GM23338 (cell line): ENCODE results near the gene BBX. TPM values are rescaled to one million over a fixed set of nuclear protein-coding genes. Genes with fewer than 3 reads are reported as not detected.

Source experiments
- ATAC-seq: fragments of 200-7000 bp; cut with Tn5 transposase; 3 replicates; pipeline ENCODE4 v1.9.1; 2020
- DNase-seq: peaks from one replicate; pipeline ENCODE4 v3.0.0-alpha.2; 2015; ENCODE audit warnings: low spot score
- H2AFZ ChIP-seq: fragments of 200-600 bp; sonication (generic); 2 replicates; pipeline ENCODE4 v1.8.0; 2016; ENCODE audit warnings: antibody characterized with exemption, mild to moderate bottlenecking, moderate library complexity
- H3F3A ChIP-seq: fragments of 200-600 bp; sonication (generic); replicated peaks from 2 replicates; pipeline ENCODE4 v1.8.0; 2017; ENCODE audit warnings: antibody characterized with exemption, mixed run types, low read depth
- H3K27ac ChIP-seq: fragments of 200-600 bp; sonication (generic); 2 replicates; pipeline ENCODE4 v1.6.1; 2016; ENCODE audit warnings: low read depth
- H3K27me3 ChIP-seq: fragments of 200-600 bp; sonication (generic); 2 replicates; pipeline ENCODE4 v1.8.0; 2016; ENCODE audit warnings: mild to moderate bottlenecking, mixed run types, moderate library complexity; ENCODE audit not compliant: insufficient read depth
- H3K36me3 ChIP-seq: fragments of 200-600 bp; sonication (generic); 2 replicates; pipeline ENCODE4 v1.8.0; 2016; ENCODE audit warnings: mild to moderate bottlenecking; ENCODE audit not compliant: insufficient read depth
- H3K4me1 ChIP-seq: fragments of 200-600 bp; sonication (generic); 2 replicates; pipeline ENCODE4 v1.8.0; 2016; ENCODE audit warnings: mild to moderate bottlenecking, moderate library complexity; ENCODE audit not compliant: insufficient read depth
- H3K4me2 ChIP-seq: fragments of 200-600 bp; sonication (generic); 2 replicates; pipeline ENCODE4 v1.7.1; 2017; ENCODE audit warnings: mixed run types
- H3K4me3 ChIP-seq: fragments of 200-600 bp; sonication (generic); 2 replicates; pipeline ENCODE4 v1.6.1; 2016; ENCODE audit warnings: mixed run types
- H3K79me2 ChIP-seq: fragments of 200-600 bp; sonication (generic); replicated peaks from 2 replicates; pipeline ENCODE4 v1.8.0; 2017; ENCODE audit warnings: mild to moderate bottlenecking; ENCODE audit not compliant: insufficient read depth
- H3K9me2 ChIP-seq: fragments of 200-600 bp; sonication (generic); 2 replicates; pipeline ENCODE4 v1.8.0; 2017; ENCODE audit not compliant: insufficient read depth
- H4K20me1 ChIP-seq: fragments of 200-600 bp; sonication (generic); replicated peaks from 2 replicates; pipeline ENCODE4 v1.8.0; 2017; ENCODE audit warnings: mild to moderate bottlenecking; ENCODE audit not compliant: insufficient read depth
- H3K27ac Mint-ChIP-seq: 2 replicates; pipeline ENCODE4 v1.8.0; 2020; ENCODE audit warnings: inconsistent platforms, mild to moderate bottlenecking, moderate library complexity, mixed read lengths
- H3K27me3 Mint-ChIP-seq: 3 replicates; pipeline ENCODE4 v1.8.0; 2022; ENCODE audit warnings: low read depth, mild to moderate bottlenecking, moderate library complexity, mixed read lengths, inconsistent platforms; ENCODE audit not compliant: insufficient read depth, poor library complexity
- H3K36me3 Mint-ChIP-seq: 3 replicates; pipeline ENCODE4 v1.8.0; 2021; ENCODE audit warnings: low read depth, mild to moderate bottlenecking, inconsistent platforms, moderate library complexity, mixed read lengths
- H3K4me1 Mint-ChIP-seq: 3 replicates; pipeline ENCODE4 v1.8.0; 2020; ENCODE audit warnings: mild to moderate bottlenecking, inconsistent platforms, mixed read lengths
- H3K4me3 Mint-ChIP-seq: 3 replicates; pipeline ENCODE4 v1.8.0; 2021; ENCODE audit warnings: moderate library complexity, mild to moderate bottlenecking, inconsistent platforms, mixed read lengths
- H3K9me3 Mint-ChIP-seq: 3 replicates; pipeline ENCODE4 v1.8.0; 2020; ENCODE audit warnings: moderate library complexity, mild to moderate bottlenecking, inconsistent platforms, mixed read lengths
- EZH2 ChIP-seq: fragments of 200-600 bp; sonication (generic); IDR thresholded peaks from one replicate; pipeline ENCODE4 v1.8.0; 2017; ENCODE audit warnings: antibody characterized with exemption, mild to moderate bottlenecking, low read depth; ENCODE audit not compliant: unreplicated experiment
- EZH2phosphoT487 ChIP-seq: fragments of 200-600 bp; sonication (generic); IDR thresholded peaks from one replicate; pipeline ENCODE4 v1.8.1; 2018; ENCODE audit warnings: antibody characterized with exemption; ENCODE audit not compliant: unreplicated experiment
- POLR2AphosphoS5 ChIP-seq: IDR thresholded peaks from 2 replicates; pipeline ENCODE4 v1.6.1; 2016; ENCODE audit warnings: antibody characterized with exemption, low read depth
- REST ChIP-seq: IDR thresholded peaks from one replicate; pipeline ENCODE4 v1.6.1; 2018; ENCODE audit warnings: antibody characterized with exemption; ENCODE audit not compliant: unreplicated experiment
- STAT1 ChIP-seq: IDR thresholded peaks from one replicate; pipeline ENCODE4 v1.6.1; 2016; ENCODE audit warnings: antibody characterized with exemption; ENCODE audit not compliant: unreplicated experiment
- ZNF462 ChIP-seq: fragments of 250-450 bp; sonication (Bioruptor Pico); IDR thresholded peaks from 2 replicates; pipeline ENCODE4 v1.5.0; 2020; ENCODE audit warnings: mild to moderate bottlenecking, moderate library complexity
- polyA plus RNA-seq: library from polyadenylated mRNA; unstranded; fragments of >200 nt; fragmentation: Nextera tagmentation; extraction: Ambion mirVana; gene quantifications from 2 replicates; pipeline ENCODE4 v1.2.1, GENCODE V29; 2016
- total RNA-seq: library from RNA; depleted of rRNA; stranded (reverse); fragments of >200 nt; shearing (Covaris generic); gene quantifications from 2 replicates; pipeline ENCODE4 v1.2.3, GENCODE V29; 2014
- TF ChIP-seq, protein P1 (sequence below), 2 experiments: fragments of 200-600 bp in 1 of 2; sonication (generic) in 1 of 2; conservative IDR thresholded peaks; 2 replicates each; pipeline versions ENCODE4 v1.5.1 to v1.6.1; 2016 to 2017; ENCODE audit warnings: antibody characterized with exemption in 2 of 2, low read depth in 2 of 2, mild to moderate bottlenecking in 2 of 2, moderate library complexity in 1 of 2

The BBX gene
- total and polyA plus RNA-seq, 2 experiments from 2014 or later = 35.2 to 44.1 TPM

DNA sequence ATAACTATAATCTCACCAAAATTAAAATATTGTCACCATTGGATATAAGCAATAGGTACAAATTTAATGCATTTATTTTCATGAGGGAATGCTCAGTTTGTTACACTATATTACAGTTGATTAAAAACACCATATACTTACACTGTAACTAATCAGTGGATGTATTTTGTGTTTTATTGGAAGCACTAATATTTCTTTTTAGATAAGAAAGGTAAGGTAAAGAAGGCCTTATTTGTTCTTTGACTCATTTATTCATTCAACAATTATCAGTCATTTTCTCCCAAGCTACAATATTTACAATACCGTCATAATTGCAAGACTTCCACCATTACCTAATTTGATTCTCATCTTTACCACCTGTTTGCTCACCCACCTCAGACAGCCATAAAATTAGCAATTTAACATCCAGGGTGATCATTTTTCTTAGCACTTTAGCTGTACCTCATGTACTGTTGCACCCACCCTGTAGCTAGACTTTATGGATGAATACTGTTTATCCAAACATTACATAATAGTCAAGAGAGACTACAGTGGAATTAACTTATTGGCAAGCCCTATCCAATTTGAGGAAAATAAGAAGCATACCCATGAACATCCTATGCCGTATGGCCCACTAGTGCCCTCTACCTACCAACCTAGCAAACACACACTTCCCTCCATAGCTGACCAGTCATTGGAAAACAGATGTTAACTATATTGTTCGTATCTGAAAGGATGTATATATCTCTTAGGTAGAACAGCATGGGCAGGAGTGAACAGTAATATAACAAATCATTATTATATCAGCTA lies 229.6 kb downstream of the BBX start:
- Histone ChIP-seq H3F3A (no peaks in the 10 kb centered on the region), H3K27me3 (no peaks in the 10 kb centered on the region), H3K9me2 (no peaks in the 10 kb centered on the region), H3K36me3 (no peaks in the 10 kb centered on the region), H2AFZ (no peak overlapping the region), H3K4me3 (no peak overlapping the region), H3K79me2 (no peaks in the 10 kb centered on the region), H3K27ac (no peak overlapping the region), H4K20me1 (no peaks in the 10 kb centered on the region), H3K4me2 (no peak overlapping the region), H3K4me1 (no peaks in the 10 kb centered on the region)
- Mint-ChIP-seq H3K4me3 (no peak overlapping the region), H3K27ac (no peak overlapping the region), H3K27me3 (no peaks in the 10 kb centered on the region), H3K9me3 (no peaks in the 10 kb centered on the region), H3K36me3 (no peaks in the 10 kb centered on the region), H3K4me1 (peaks cover 6% of the 10 kb centered on the region)
- ATAC-seq = peak; percentile 97
- DNase-seq = peak; percentile 68
- no peak for TF ChIP-seq POLR2AphosphoS5
- no peak for TF ChIP-seq ZNF462
- no peak for TF ChIP-seq REST
- TF ChIP-seq, protein P1, sequence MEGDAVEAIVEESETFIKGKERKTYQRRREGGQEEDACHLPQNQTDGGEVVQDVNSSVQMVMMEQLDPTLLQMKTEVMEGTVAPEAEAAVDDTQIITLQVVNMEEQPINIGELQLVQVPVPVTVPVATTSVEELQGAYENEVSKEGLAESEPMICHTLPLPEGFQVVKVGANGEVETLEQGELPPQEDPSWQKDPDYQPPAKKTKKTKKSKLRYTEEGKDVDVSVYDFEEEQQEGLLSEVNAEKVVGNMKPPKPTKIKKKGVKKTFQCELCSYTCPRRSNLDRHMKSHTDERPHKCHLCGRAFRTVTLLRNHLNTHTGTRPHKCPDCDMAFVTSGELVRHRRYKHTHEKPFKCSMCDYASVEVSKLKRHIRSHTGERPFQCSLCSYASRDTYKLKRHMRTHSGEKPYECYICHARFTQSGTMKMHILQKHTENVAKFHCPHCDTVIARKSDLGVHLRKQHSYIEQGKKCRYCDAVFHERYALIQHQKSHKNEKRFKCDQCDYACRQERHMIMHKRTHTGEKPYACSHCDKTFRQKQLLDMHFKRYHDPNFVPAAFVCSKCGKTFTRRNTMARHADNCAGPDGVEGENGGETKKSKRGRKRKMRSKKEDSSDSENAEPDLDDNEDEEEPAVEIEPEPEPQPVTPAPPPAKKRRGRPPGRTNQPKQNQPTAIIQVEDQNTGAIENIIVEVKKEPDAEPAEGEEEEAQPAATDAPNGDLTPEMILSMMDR (conservative IDR thresholded peaks at IDR 0.05; ENCODE audit: low read depth in 2 of 2) = peak; percentile 77 to 86
- TF ChIP-seq EZH2 = no peak
- TF ChIP-seq EZH2phosphoT487 = no peak
- TF ChIP-seq STAT1 = no peak
